H1 (cell line): ENCODE data around the gene TBC1D19. TPM values are rescaled to one million over a fixed set of nuclear protein-coding genes. Genes with fewer than 3 reads are reported as not detected.

Source experiments
- CTCF ChIA-PET: fragments of 300-600 bp; sonication (Branson Sonifier 250); formaldehyde crosslinking; loops from one replicate; lab custom pipeline; 2021; ENCODE audit not compliant: partially characterized antibody; lab: Charles Lee
- POLR2A ChIA-PET: fragments of 300-600 bp; sonication (Branson Sonifier 250); formaldehyde crosslinking; loops from one replicate; lab custom pipeline; 2021; ENCODE audit warnings: inconsistent platforms; ENCODE audit not compliant: partially characterized antibody; lab: Charles Lee
- DNase-seq, 2 experiments: peaks; one replicate each; pipeline versions ENCODE4 v3.0.0 to v3.0.0-alpha.2; 2010 to 2022; ENCODE audit warnings: low spot score in 2 of 2, low read depth in 1 of 2, mixed read lengths in 1 of 2
- FAIRE-seq: peaks from 2 replicates; lab custom pipeline; 2011; peaks lifted over from hg19 to GRCh38; lab: Jason Lieb, UNC
- H2AFZ ChIP-seq: 2 replicates; pipeline ENCODE4 v1.8.1; 2012; ENCODE audit warnings: low read length, inconsistent platforms
- H2AK5ac ChIP-seq: 2 replicates; pipeline ENCODE4 v1.6.1; 2013; ENCODE audit warnings: low read depth, low read length
- H2BK120ac ChIP-seq: replicated peaks from 2 replicates; pipeline ENCODE3; 2013; ENCODE audit warnings: low read depth, low read length, inconsistent platforms
- H2BK12ac ChIP-seq: 2 replicates; pipeline ENCODE4 v1.6.1; 2013; ENCODE audit warnings: low read depth, low read length
- H2BK15ac ChIP-seq: 2 replicates; pipeline ENCODE4 v1.6.1; 2013; ENCODE audit warnings: low read length
- H2BK20ac ChIP-seq: 2 replicates; pipeline ENCODE4 v1.6.1; 2013; ENCODE audit warnings: low read length
- H2BK5ac ChIP-seq: 2 replicates; pipeline ENCODE4 v1.6.1; 2013; ENCODE audit warnings: low read depth, low read length
- H3K14ac ChIP-seq: 2 replicates; pipeline ENCODE4 v1.6.1; 2013; ENCODE audit warnings: inconsistent platforms; ENCODE audit not compliant: insufficient read length
- H3K18ac ChIP-seq: 2 replicates; pipeline ENCODE4 v1.6.1; 2013; ENCODE audit warnings: low read length; ENCODE audit errors: extremely low read depth
- H3K23ac ChIP-seq: 2 replicates; pipeline ENCODE4 v1.6.1; 2013; ENCODE audit warnings: inconsistent platforms; ENCODE audit not compliant: insufficient read length
- H3K23me2 ChIP-seq: 2 replicates; pipeline ENCODE4 v1.6.1; 2013; ENCODE audit warnings: low read depth, low read length
- H3K27ac ChIP-seq: 2 replicates; pipeline ENCODE4 v1.6.1; 2011; ENCODE audit warnings: low read depth, low read length, inconsistent platforms
- H3K27me3 ChIP-seq, 4 experiments: replicated peaks in 1 of 4; 1 replicate in 1 of 4; 2 replicates in 3 of 4; pipeline versions ENCODE4 v1.6.1 to v1.8.1; 2011 to 2013; ENCODE audit warnings: low read length in 3 of 4, mild to moderate bottlenecking in 3 of 4, inconsistent platforms in 2 of 4, mixed read lengths in 2 of 4, moderate library complexity in 1 of 4; ENCODE audit not compliant: control insufficient read depth in 3 of 4, insufficient read depth in 3 of 4; ENCODE audit errors: extremely low read depth in 1 of 4
- H3K36me3 ChIP-seq, 4 experiments: 2 replicates each; pipeline versions ENCODE4 v1.6.1 to v1.8.1; 2011 to 2013; ENCODE audit warnings: mild to moderate bottlenecking in 4 of 4, low read length in 3 of 4, moderate library complexity in 2 of 4, control low read depth in 1 of 4, inconsistent platforms in 1 of 4; ENCODE audit not compliant: insufficient read depth in 4 of 4, control insufficient read depth in 2 of 4
- H3K4ac ChIP-seq: replicated peaks from 2 replicates; pipeline ENCODE3; 2013; ENCODE audit warnings: low read length, low read depth, mixed read lengths, inconsistent platforms; ENCODE audit not compliant: insufficient read length
- H3K4me1 ChIP-seq, 4 experiments: replicated peaks in 1 of 4; 1 replicate in 1 of 4; 2 replicates in 3 of 4; pipeline versions ENCODE4 v1.6.1 to v1.8.1; 2011 to 2013; ENCODE audit warnings: low read length in 3 of 4, inconsistent platforms in 2 of 4, mixed read lengths in 1 of 4; ENCODE audit not compliant: insufficient read depth in 4 of 4, control insufficient read depth in 3 of 4
- H3K4me2 ChIP-seq, 2 experiments: 2 replicates each; pipeline versions ENCODE4 v1.6.1 to v1.8.1; 2011 to 2013; ENCODE audit warnings: low read depth in 2 of 2, low read length in 2 of 2, control low read depth in 1 of 2, inconsistent platforms in 1 of 2, mild to moderate bottlenecking in 1 of 2; ENCODE audit not compliant: insufficient read depth in 1 of 2
- H3K4me3 ChIP-seq, 4 experiments: fragments of 200-600, 300-600 bp in 1 of 4; sonication (generic), shearing (Covaris generic), sonication (Bioruptor Twin) in 1 of 4; 2 replicates each; pipeline versions ENCODE4 v1.5.1 to v1.8.1; 2011 to 2016; ENCODE audit warnings: low read length in 4 of 4, low read depth in 3 of 4, control low read depth in 2 of 4, inconsistent platforms in 2 of 4, mild to moderate bottlenecking in 2 of 4, mixed read lengths in 1 of 4, moderate library complexity in 1 of 4; ENCODE audit not compliant: insufficient read depth in 2 of 4; ENCODE audit errors: extremely low read depth in 1 of 4
- H3K56ac ChIP-seq: replicated peaks from 2 replicates; pipeline ENCODE3; 2013; ENCODE audit warnings: low read depth, mild to moderate bottlenecking, mixed read lengths, low read length, inconsistent platforms; ENCODE audit not compliant: insufficient read length
- H3K79me1 ChIP-seq: 2 replicates; pipeline ENCODE4 v1.6.1; 2013; ENCODE audit warnings: low read depth, low read length, control low read depth
- H3K79me2 ChIP-seq, 2 experiments: 2 replicates each; pipeline versions ENCODE4 v1.6.1 to v1.8.1; 2012 to 2013; ENCODE audit warnings: low read length in 2 of 2, mild to moderate bottlenecking in 2 of 2, inconsistent platforms in 1 of 2; ENCODE audit not compliant: insufficient read depth in 2 of 2, control insufficient read depth in 1 of 2
- H3K9ac ChIP-seq, 4 experiments: replicated peaks in 1 of 4; 1 replicate in 1 of 4; 2 replicates in 3 of 4; pipeline versions ENCODE4 v1.6.1 to v1.8.1; 2011 to 2013; ENCODE audit warnings: low read depth in 3 of 4, low read length in 3 of 4, control low read depth in 2 of 4, mild to moderate bottlenecking in 2 of 4, moderate library complexity in 2 of 4, inconsistent platforms in 1 of 4; ENCODE audit errors: extremely low read depth in 1 of 4
- H3K9me3 ChIP-seq, 2 experiments: 2 replicates each; pipeline versions ENCODE4 v1.6.1 to v1.8.1; 2012 to 2013; ENCODE audit warnings: mild to moderate bottlenecking in 2 of 2, moderate library complexity in 2 of 2, control low read depth in 1 of 2, inconsistent platforms in 1 of 2, low read depth in 1 of 2, low read length in 1 of 2, mixed read lengths in 1 of 2; ENCODE audit not compliant: insufficient read depth in 2 of 2
- H4K20me1 ChIP-seq, 2 experiments: replicated peaks in 1 of 2; 2 replicates each; pipeline versions ENCODE3 to v1.8.1; 2011 to 2013; ENCODE audit warnings: inconsistent platforms in 2 of 2, low read length in 2 of 2, mild to moderate bottlenecking in 1 of 2; ENCODE audit not compliant: insufficient read depth in 2 of 2, control insufficient read depth in 1 of 2
- H4K5ac ChIP-seq: 2 replicates; pipeline ENCODE4 v1.6.1; 2013; ENCODE audit warnings: low read length, low read depth, mixed read lengths, inconsistent platforms; ENCODE audit not compliant: insufficient read length
- H4K8ac ChIP-seq: 2 replicates; pipeline ENCODE4 v1.8.0; 2013; ENCODE audit warnings: mild to moderate bottlenecking, moderate library complexity, low read length, inconsistent platforms; ENCODE audit not compliant: insufficient read depth; ENCODE audit errors: extremely low read depth
- H4K91ac ChIP-seq: replicated peaks from 2 replicates; pipeline ENCODE3; 2013; ENCODE audit warnings: low read length, mixed read lengths, inconsistent platforms; ENCODE audit not compliant: insufficient read length
- ATF3 ChIP-seq: IDR thresholded peaks from 2 replicates; pipeline ENCODE4 v1.6.1; 2011; ENCODE audit warnings: low read depth, mild to moderate bottlenecking, low read length; ENCODE audit not compliant: insufficient read depth
- CEBPB ChIP-seq: IDR thresholded peaks from 2 replicates; pipeline ENCODE4 v1.6.1; 2012; ENCODE audit warnings: low read depth, low read length
- HDAC2 ChIP-seq, 2 experiments: fragments of 300-600 bp in 1 of 2; sonication (generic) in 1 of 2; IDR thresholded peaks; 2 replicates each; pipeline ENCODE4 v1.6.1; 2011 to 2012; ENCODE audit warnings: low read depth in 2 of 2, low read length in 2 of 2, mild to moderate bottlenecking in 2 of 2, moderate library complexity in 2 of 2, borderline replicate concordance in 1 of 2, inconsistent platforms in 1 of 2
- HDAC6 ChIP-seq: IDR thresholded peaks from one replicate; pipeline ENCODE4 v1.7.1; 2012; ENCODE audit warnings: low read depth, mild to moderate bottlenecking, inconsistent platforms, low read length, moderate library complexity
- NANOG ChIP-seq: IDR thresholded peaks from 2 replicates; pipeline ENCODE4 v1.6.1; 2011; ENCODE audit warnings: low read length, low read depth, mild to moderate bottlenecking, inconsistent platforms; ENCODE audit not compliant: insufficient read depth, poor library complexity, severe bottlenecking
- POLR2A ChIP-seq, 2 experiments: IDR thresholded peaks; 1 replicate in 1 of 2; 2 replicates in 1 of 2; pipeline ENCODE4 v1.6.1; 2011; ENCODE audit warnings: low read depth in 2 of 2, low read length in 2 of 2, mild to moderate bottlenecking in 2 of 2; ENCODE audit errors: control extremely low read depth in 1 of 2
- RFX5 ChIP-seq: IDR thresholded peaks from 2 replicates; pipeline ENCODE4 v1.6.1; 2011; ENCODE audit warnings: low read depth, low read length, improper control_type of control experiment, borderline replicate concordance
- SAP30 ChIP-seq: fragments of 300-600 bp; sonication (generic); IDR thresholded peaks from 2 replicates; pipeline ENCODE4 v1.7.1; 2012; ENCODE audit warnings: low read length, moderate library complexity, mild to moderate bottlenecking, inconsistent platforms; ENCODE audit not compliant: insufficient read depth, insufficient replicate concordance
- SRF ChIP-seq: IDR thresholded peaks from 2 replicates; pipeline ENCODE4 v1.6.1; 2011; ENCODE audit warnings: mild to moderate bottlenecking, low read depth, low read length, moderate library complexity
- TBP ChIP-seq: IDR thresholded peaks from 2 replicates; pipeline ENCODE4 v1.6.1; 2011; ENCODE audit warnings: low read depth, low read length, improper control_type of control experiment
- TEAD4 ChIP-seq: IDR thresholded peaks from 2 replicates; pipeline ENCODE4 v1.6.1; 2012; ENCODE audit warnings: low read depth, low read length, inconsistent platforms, mixed read lengths
- YY1 ChIP-seq: IDR thresholded peaks from 2 replicates; pipeline ENCODE4 v1.6.1; 2011; ENCODE audit warnings: low read depth, mild to moderate bottlenecking, low read length
- WGBS, 2 experiments: shearing (Covaris generic) in 1 of 2; methylation state at CpG; one replicate each; pipeline versions ENCODE4 v1.1.6 to v1.1.7; 2013 to 2015; ENCODE audit warnings: low lambda C conversion rate in 2 of 2, mixed read lengths in 2 of 2, inconsistent platforms in 1 of 2, low coverage in 1 of 2, missing lambda C conversion rate in 1 of 2; ENCODE audit not compliant: insufficient replicate concordance in 2 of 2, insufficient coverage in 1 of 2, insufficient read length in 1 of 2; ENCODE audit errors: extremely low coverage in 1 of 2, missing lambda C conversion rate in 1 of 2; 5-methylcytosine and 5-hydroxymethylcytosine counted together
- polyA plus RNA-seq, 7 experiments: library from polyadenylated mRNA; depleted of rRNA in 3 of 7; stranded (reverse) in 5 of 7; unstranded in 2 of 7; fragments of >200 nt in 5 of 7; fragments of 200-250 nt in 2 of 7; gene quantifications; 1 replicate in 5 of 7; 2 replicates in 1 of 7; 4 replicates in 1 of 7; pipeline versions ENCODE4 v1.2.1 to v1.2.3, GENCODE V29; 2011 to 2013; ENCODE audit warnings: missing spikeins in 2 of 7, mixed read lengths in 2 of 7
- total RNA-seq: library from RNA; stranded (reverse); fragmentation: NEBNext Ultra II Directional; extraction: Animal tissue kit (Norgen Biotek cat#: 25700); gene quantifications from 2 replicates; pipeline ENCODE4 v1.2.1, GENCODE V29; 2021
- TF ChIP-seq, protein P1 (sequence below): IDR thresholded peaks from 2 replicates; pipeline ENCODE4 v1.6.1; 2011; ENCODE audit warnings: low read length, improper control_type of control experiment

The TBC1D19 gene
- total and polyA plus RNA-seq, 2 of the 8 experiments (the other 6 are each of a cell fraction or from before 2014, with no cell fraction given), result 1.9 to 3.5 TPM

- Histone ChIP-seq H3K27me3 (no peaks in the 10 kb centered on the region), H2AFZ (no peak overlapping the region), H3K4me3 (no peak overlapping the region), H2BK15ac (no peak overlapping the region), H3K79me1 (no peaks in the 10 kb centered on the region), H3K4ac (no peak overlapping the region), H2BK120ac (no peak overlapping the region), H4K20me1 (no peaks in the 10 kb centered on the region), H3K27ac (no peak overlapping the region), H3K56ac (no peak overlapping the region), H3K4me2 (no peak overlapping the region), H2AK5ac (no peak overlapping the region), H4K5ac (no peak overlapping the region), H3K23ac (no peak overlapping the region), H3K18ac (no peak overlapping the region), H4K8ac (no peak overlapping the region), H2BK5ac (no peak overlapping the region), H2BK12ac (no peak overlapping the region), H3K36me3 (no peaks in the 10 kb centered on the region), H3K79me2 (no peaks in the 10 kb centered on the region), H3K23me2 (no peaks in the 10 kb centered on the region), H2BK20ac (no peak overlapping the region), H3K4me1 (peaks cover 0 to 3% (median 0%) of the 10 kb centered on the region in 4 experiments; a peak in 3 of 7 replicates), H3K9ac (no peak overlapping the region), H3K14ac (no peak overlapping the region), H4K91ac (no peak overlapping the region), H3K9me3 (no peaks in the 10 kb centered on the region)
- FAIRE-seq (no peak), DNase-seq (no peak)
- WGBS, 2 experiments, result 81% methylated on average over 3 of the region's 3 CpGs; no CpG with 5 or more reads in 1 of the 2 experiments
- POLR2A ChIA-PET, result interaction anchor here (0.6 kb wide), 1 partner anchor 17 kb away, joined by 3 read pairs; no protein-coding TSS in a partner anchor
- CTCF ChIA-PET, result interaction anchor here (1.0 kb wide), 1 partner anchor 219 kb away, joined by 3 read pairs; no protein-coding TSS in a partner anchor
- TF ChIP-seq, protein P1, sequence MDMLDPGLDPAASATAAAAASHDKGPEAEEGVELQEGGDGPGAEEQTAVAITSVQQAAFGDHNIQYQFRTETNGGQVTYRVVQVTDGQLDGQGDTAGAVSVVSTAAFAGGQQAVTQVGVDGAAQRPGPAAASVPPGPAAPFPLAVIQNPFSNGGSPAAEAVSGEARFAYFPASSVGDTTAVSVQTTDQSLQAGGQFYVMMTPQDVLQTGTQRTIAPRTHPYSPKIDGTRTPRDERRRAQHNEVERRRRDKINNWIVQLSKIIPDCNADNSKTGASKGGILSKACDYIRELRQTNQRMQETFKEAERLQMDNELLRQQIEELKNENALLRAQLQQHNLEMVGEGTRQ, result no peak
- TF ChIP-seq RFX5 (no peak), SRF (no peak), POLR2A (IDR thresholded peaks at IDR 0.05; ENCODE audit: control extremely low read depth in 1 of 2, low read depth in 2 of 2, low read length in 2 of 2) (no peak), HDAC6 (no peak), ATF3 (no peak), HDAC2 (IDR thresholded peaks at IDR 0.05; ENCODE audit: borderline replicate concordance in 1 of 2, low read depth in 2 of 2, low read length in 2 of 2) (no peak), NANOG (no peak), YY1 (no peak), TBP (no peak), CEBPB (no peak), SAP30 (no peak), TEAD4 (no peak)
Observed at GRCh38 chr4:26791346-26791745, 207.5 kb downstream of the TBC1D19 start.
